Measurements from ENCODE around the gene TUBAL3.

DNA sequence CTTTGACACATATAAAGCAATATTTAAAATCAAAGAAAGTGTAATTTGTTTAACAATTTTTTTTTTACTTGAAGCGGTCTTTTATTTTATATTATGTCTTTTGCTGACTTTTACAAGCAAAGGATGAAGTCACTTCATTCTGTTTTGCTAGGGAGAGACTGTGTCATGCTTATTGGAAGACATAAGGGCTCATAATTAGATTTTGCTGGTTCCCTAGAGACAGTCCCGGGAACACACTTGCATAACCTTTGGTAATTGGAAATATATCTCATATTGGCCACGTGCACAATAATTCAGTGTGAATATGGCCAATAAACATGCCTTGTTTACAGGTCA lies 7.3 kb upstream of the TUBAL3 start:
- TF ChIP-seq, protein P1, sequence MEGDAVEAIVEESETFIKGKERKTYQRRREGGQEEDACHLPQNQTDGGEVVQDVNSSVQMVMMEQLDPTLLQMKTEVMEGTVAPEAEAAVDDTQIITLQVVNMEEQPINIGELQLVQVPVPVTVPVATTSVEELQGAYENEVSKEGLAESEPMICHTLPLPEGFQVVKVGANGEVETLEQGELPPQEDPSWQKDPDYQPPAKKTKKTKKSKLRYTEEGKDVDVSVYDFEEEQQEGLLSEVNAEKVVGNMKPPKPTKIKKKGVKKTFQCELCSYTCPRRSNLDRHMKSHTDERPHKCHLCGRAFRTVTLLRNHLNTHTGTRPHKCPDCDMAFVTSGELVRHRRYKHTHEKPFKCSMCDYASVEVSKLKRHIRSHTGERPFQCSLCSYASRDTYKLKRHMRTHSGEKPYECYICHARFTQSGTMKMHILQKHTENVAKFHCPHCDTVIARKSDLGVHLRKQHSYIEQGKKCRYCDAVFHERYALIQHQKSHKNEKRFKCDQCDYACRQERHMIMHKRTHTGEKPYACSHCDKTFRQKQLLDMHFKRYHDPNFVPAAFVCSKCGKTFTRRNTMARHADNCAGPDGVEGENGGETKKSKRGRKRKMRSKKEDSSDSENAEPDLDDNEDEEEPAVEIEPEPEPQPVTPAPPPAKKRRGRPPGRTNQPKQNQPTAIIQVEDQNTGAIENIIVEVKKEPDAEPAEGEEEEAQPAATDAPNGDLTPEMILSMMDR (IDR thresholded peaks at IDR 0.05), result no peak
- TF ChIP-seq POLR2AphosphoS5 (IDR thresholded peaks at IDR 0.05; ENCODE audit: low read depth, low read length) (no peak), TCF7L2 (IDR thresholded peaks at IDR 0.05; ENCODE audit: low read depth, low read length) (no peak)
- TF ChIP-seq, protein P2, sequence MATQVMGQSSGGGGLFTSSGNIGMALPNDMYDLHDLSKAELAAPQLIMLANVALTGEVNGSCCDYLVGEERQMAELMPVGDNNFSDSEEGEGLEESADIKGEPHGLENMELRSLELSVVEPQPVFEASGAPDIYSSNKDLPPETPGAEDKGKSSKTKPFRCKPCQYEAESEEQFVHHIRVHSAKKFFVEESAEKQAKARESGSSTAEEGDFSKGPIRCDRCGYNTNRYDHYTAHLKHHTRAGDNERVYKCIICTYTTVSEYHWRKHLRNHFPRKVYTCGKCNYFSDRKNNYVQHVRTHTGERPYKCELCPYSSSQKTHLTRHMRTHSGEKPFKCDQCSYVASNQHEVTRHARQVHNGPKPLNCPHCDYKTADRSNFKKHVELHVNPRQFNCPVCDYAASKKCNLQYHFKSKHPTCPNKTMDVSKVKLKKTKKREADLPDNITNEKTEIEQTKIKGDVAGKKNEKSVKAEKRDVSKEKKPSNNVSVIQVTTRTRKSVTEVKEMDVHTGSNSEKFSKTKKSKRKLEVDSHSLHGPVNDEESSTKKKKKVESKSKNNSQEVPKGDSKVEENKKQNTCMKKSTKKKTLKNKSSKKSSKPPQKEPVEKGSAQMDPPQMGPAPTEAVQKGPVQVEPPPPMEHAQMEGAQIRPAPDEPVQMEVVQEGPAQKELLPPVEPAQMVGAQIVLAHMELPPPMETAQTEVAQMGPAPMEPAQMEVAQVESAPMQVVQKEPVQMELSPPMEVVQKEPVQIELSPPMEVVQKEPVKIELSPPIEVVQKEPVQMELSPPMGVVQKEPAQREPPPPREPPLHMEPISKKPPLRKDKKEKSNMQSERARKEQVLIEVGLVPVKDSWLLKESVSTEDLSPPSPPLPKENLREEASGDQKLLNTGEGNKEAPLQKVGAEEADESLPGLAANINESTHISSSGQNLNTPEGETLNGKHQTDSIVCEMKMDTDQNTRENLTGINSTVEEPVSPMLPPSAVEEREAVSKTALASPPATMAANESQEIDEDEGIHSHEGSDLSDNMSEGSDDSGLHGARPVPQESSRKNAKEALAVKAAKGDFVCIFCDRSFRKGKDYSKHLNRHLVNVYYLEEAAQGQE (IDR thresholded peaks at IDR 0.05; ENCODE audit: insufficient read depth in 1 of 2, low read depth in 2 of 2, low read length in 1 of 2), result no peak

Measured in Panc1 (cell line).